GM21526 (cell line): Measurements from ENCODE around the gene PAK6.

Source experiments
- ATAC-seq: cut with Tn5 transposase; IDR thresholded peaks from one replicate; pipeline ENCODE4 v1.9.1; 2021; ENCODE audit warnings: moderate library complexity; ENCODE audit not compliant: unreplicated experiment, low FRiP score

PAK6 gene

GRCh38 chr15:40241269-40242212 lies 2.7 kb downstream of the PAK6 start:
- no peak for ATAC-seq

- ATAC-seq, result no peak
These were observed 3.3 kb downstream of the PAK6 start for GRCh38 chr15:40242213-40242599.

- no peak for ATAC-seq
These were observed 3.7 kb downstream of the PAK6 start for GRCh38 chr15:40242601-40243000.

- ATAC-seq, result no peak
These were observed 4.4 kb downstream of the PAK6 start for GRCh38 chr15:40243126-40243810.

- no peak for ATAC-seq
These were observed 6.2 kb downstream of the PAK6 start for GRCh38 chr15:40244961-40245523.

GRCh38 chr15:40245666-40246450 lies 7.0 kb downstream of the PAK6 start:
- ATAC-seq, result no peak

GRCh38 chr15:40246496-40247280 lies 7.8 kb downstream of the PAK6 start:
- ATAC-seq, result no peak

GRCh38 chr15:40247406-40247971 lies 8.6 kb downstream of the PAK6 start:
- no peak for ATAC-seq

- ATAC-seq, result no peak
These were observed 9.3 kb downstream of the PAK6 start for GRCh38 chr15:40248006-40248783.

GRCh38 chr15:40249477-40250303 lies 10.8 kb downstream of the PAK6 start:
- no peak for ATAC-seq

- no peak for ATAC-seq
These were observed 11.4 kb downstream of the PAK6 start for GRCh38 chr15:40250304-40250656.

- no peak for ATAC-seq
These were observed 12.1 kb downstream of the PAK6 start for GRCh38 chr15:40250771-40251483.

GRCh38 chr15:40251486-40252140 lies 12.8 kb downstream of the PAK6 start:
- no peak for ATAC-seq

GRCh38 chr15:40252141-40252437 lies 13.2 kb downstream of the PAK6 start:
- ATAC-seq, result no peak

GRCh38 chr15:40252438-40253166 lies 13.7 kb downstream of the PAK6 start:
- no peak for ATAC-seq

GRCh38 chr15:40253167-40253790 lies 14.4 kb downstream of the PAK6 start:
- ATAC-seq, result no peak
